Measurements from ENCODE around the gene PTPN6. TPM values are rescaled to one million over a fixed set of nuclear protein-coding genes. Genes with fewer than 3 reads are reported as not detected.

Gene PTPN6

Small RNAs within 50 kb of the gene (small RNA-seq; reads per million reads assigned to genes)
- gene MIR141 (4.3 reads per million, percentile 83 among the genes with 10 or more reads in this experiment), gene MIR200C (7.3 reads per million, percentile 89 among the genes with 10 or more reads in this experiment), gene RNU7-1 (not detected), gene SCARNA12 (5.5 reads per million, percentile 86 among the genes with 10 or more reads in this experiment)
